IPS DF 19.7 (cell line): ENCODE results near the gene CYB5R4.
"Not testable (repeated sequence)": the region's sequence is repeated elsewhere in the genome, so short reads cannot be mapped to it uniquely, and the experiment has no call there.

Experiments
- DNase-seq: peaks from one replicate; pipeline ENCODE4 v3.0.0-alpha.2; 2013; ENCODE audit warnings: low read depth, low spot score

The CYB5R4 gene

GRCh38 chr6:83911278-83911677, 51.8 kb downstream of the CYB5R4 start:
- no peak for DNase-seq

DNA sequence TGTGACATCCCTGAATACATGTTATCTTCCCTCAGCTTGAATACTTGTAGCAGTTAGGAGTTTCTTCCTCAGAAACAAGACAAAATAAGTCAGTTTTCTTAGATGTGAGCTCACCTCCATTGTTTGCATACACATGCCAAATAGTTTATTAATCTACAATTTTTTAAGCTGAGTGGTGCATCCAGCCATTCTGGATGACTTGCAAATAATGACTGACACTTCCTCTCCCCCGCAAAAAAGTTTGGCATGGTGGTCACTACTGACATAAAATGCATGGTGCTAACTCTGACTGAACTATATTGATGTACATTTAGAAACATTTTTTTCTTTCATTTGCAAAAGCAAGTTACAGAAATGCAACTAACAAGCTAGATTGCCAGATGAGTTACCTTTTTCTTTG, 55.5 kb downstream of the CYB5R4 start:
- DNase-seq: no peak

GRCh38 chr6:83917001-83917400, 57.5 kb downstream of the CYB5R4 start:
- no peak for DNase-seq

DNA sequence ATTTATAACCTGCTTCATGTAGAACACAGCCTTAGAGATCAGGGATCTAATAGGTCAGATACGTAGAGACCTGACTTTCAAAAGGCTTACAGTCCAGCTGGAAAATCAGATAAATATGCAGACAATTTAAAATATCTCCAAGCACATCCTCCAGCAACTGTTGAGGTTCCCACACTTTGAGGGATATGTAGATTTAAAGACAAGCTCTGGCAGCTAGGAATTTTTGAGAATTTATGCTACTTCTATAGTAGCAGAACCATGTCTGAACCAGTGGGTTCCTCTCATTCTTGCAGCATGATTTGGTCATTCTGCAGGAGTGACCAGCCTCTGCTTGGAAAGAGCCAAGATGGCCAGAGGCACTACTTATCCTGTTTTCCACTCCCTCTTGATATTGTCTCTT, 60.5 kb downstream of the CYB5R4 start:
- DNase-seq: no peak

- no peak for DNase-seq
These were observed 61.8 kb downstream of the CYB5R4 start for GRCh38 chr6:83921315-83921714.

DNA sequence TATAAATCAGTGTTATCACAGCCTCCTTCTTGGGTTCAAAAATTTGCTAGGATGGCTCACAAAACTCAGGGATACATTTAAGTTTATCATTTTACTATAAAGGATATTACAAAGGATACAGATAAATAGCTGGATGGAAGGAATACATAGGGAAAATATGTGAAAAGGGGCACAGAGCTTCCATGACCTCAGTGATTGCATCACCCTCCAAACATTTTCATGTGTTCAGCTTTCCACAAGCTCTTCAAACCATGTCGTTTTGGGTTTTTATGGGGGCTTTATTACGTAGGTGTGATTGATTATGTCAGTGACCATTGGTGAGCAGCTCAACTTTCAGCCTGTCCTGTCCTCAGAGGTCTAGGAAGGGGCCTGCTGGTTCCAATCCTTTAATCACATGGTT, 68.0 kb downstream of the CYB5R4 start:
- no peak for DNase-seq

GRCh38 chr6:83928286-83928685, 68.8 kb downstream of the CYB5R4 start:
- DNase-seq: no peak

DNA sequence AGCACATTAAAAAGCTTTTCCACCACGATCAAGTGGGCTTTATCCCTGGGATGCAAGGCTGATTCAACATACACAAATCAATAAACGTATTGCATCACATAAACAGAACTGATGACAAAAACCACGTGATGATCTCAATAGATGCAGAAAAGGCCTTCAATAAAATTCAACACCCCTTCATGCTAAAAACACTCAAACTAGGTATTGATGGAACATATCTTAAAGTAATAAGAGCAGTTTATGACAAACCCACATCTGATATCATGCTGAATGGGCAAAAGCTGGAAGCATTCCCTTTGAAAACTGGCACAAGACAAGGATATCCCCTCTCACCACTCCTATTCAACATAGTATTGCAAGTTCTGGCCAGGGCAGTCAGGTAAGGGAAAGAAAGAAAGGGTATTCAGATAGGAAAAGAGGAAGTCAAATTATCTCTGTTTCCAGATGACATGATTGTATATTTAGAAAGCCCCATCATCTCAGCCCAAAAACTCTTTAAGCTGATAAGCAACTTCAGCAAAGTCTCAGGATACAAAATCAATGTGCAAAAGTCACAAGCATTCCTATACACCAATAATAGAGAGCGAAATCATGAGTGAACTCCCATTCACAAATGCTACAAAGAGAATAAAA, 86.8 kb downstream of the CYB5R4 start:
- DNase-seq: not testable (repeated sequence)

DNA sequence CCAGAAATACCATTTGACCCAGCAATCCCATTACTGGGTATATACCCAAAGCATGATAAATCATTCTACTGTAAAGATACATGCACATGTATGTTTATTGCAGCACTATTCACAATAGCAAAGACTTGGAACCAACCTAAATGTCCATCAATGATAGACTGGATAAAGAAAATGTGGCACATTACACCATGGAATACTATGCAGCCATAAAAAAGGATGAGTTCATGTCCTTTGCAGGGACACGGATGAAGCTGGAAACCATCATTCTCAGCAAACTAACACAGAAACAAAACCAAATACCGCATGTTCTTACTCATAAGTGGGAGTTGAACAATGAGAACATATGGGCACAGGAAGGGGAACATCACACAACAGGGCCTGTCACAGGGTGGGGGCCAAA, 88.5 kb downstream of the CYB5R4 start:
- DNase-seq: not testable (repeated sequence)

DNA sequence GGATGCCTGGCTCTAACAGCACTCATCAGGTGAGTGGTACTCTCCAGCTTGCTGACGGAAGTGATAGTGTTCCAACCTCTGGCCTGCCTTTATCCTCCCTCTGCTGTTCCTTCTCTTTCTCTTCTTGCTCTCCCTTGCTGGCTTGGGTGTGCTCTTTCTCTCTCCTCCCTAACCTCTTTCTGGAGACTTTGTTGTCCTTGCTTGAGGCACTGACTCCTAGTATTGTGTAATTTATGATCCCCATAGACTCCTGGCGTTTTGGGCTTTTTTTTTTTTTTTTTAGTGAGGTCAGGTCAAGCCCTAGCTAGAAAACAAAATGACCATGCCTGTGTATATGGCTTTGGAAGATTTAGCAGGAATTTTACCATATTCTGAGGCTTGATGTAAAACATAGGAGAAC, 89.4 kb downstream of the CYB5R4 start:
- DNase-seq: no peak

DNA sequence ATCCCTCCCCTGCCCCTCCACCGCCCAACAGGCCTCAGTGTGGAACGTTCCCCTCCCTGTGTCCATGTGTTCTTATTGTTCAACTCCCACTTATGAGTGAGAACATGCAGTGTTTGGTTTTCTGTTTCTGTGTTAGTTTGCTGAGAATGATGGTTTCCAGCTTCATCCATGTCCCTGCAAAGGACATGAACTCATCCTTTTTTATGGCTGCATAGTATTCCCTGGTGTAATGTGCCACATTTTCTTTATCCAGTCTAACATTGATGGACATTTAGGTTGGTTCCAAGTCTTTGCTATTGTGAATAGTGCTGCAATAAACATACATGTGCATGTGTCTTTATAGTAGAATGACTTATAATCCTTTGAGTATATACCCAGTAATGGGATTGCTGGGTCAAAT, 91.9 kb downstream of the CYB5R4 start:
- DNase-seq: not testable (repeated sequence)

- DNase-seq: no peak
These were observed 93.3 kb downstream of the CYB5R4 start for GRCh38 chr6:83952830-83953229.

GRCh38 chr6:83954371-83954770, 94.9 kb downstream of the CYB5R4 start:
- no peak for DNase-seq

GRCh38 chr6:83958241-83958685, 98.8 kb downstream of the CYB5R4 start:
- DNase-seq: no peak

DNA sequence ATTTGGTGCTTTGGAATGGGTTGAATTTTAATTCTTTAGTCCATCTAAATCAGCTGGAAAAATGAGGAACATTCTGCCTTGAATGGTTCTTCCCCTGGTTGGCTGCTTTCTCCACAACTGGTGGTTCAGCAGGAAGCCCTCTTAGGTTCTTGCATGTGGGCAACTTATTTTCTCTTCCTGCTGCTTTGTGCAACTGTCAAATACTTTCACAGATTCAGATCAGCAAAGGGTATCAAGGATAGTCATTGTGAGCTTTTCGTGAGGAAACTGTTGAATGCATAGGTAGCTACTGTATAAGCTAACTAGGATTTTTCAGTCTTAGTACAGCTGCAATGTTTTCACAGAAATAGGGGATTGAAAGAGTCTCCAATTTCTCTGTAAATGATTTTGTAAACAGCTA, 101.2 kb downstream of the CYB5R4 start:
- DNase-seq: no peak

DNA sequence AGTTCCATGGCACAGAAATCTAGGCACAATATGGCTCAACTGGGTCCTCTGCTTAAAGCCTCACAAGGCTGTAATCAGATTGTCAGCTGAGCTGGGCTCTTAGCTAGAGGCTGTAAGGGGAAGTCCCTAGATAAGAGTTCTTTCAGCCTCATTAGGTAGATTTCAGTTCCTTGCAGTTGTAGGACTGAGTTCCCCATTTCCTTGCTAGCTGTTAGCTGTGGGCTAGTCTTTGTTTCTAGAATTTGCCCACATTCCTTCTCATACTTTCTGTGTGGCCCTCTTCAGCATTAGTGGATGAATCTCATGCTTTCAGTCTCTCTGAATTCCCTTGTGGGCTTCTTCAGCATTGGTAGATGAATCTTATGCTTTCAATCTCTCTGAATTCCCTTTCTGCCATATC, 103.1 kb downstream of the CYB5R4 start:
- DNase-seq: no peak

DNA sequence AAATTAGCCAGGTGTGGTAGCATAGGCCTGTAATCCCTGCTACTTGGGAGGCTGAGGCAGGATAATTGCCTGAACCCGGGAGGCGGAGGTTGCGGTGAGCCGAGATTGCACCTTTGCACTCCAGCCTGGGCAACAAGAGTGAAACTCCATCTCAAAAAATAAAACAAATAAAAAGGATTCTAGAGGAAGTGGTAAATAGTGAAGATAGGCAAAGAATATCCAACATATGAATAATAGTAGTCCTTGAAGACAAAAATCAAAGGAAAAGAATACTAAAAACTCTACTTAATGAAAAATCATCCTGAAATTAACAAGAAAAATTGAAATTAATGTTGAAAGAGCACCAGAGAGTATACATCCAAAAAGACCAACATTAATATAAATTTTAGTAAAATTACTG, 107.0 kb downstream of the CYB5R4 start:
- DNase-seq: no peak

DNA sequence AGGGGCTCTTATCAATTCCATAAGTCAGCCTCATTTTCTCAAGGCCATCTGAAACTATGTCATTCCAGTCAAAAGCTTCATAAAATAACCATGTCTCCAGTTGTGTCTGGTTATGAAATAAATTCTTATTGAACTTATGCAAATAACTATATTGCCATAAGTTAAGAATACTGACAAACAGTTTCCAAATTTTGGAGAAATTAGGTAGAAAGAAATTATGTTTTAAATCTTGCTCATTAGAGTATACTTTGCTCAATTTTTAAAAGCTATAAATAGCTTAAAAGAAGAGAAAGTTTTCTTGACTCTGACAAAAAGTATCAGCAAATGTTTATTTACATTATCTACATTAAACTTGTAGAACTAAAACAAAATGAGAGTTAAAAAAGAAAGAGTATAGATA, 111.1 kb downstream of the CYB5R4 start:
- DNase-seq: no peak

DNA sequence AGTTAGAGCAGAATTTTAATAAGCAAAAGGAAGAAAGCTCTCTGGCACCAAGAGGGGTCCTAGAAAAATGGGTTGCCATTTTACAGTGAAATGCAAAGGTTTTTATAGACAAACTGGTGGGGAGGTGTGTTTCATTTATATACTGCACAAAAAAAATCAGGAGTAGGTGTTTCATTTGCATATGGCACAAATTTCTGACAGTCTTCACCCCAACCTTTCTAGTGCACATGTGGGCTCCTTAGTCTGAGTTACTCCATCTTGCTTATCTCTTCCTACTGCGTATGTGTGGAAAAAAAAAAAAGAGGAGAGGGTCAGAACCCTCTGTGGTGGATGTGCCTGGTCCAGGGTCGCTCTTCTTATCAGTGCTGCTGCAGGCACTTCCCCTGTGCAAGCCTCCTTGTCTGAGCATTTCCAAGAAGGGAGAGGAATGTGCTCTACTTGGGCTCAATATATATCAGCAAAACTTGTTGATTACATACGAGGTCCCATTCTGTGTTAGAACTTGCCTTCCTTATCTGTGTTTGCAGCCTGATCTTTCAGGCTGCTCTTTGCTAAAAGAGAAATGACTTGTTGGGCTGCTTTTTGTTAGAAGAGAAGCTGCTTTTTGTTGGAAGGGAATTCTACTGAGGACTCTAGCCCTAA, 115.0 kb downstream of the CYB5R4 start:
- DNase-seq: no peak

DNA sequence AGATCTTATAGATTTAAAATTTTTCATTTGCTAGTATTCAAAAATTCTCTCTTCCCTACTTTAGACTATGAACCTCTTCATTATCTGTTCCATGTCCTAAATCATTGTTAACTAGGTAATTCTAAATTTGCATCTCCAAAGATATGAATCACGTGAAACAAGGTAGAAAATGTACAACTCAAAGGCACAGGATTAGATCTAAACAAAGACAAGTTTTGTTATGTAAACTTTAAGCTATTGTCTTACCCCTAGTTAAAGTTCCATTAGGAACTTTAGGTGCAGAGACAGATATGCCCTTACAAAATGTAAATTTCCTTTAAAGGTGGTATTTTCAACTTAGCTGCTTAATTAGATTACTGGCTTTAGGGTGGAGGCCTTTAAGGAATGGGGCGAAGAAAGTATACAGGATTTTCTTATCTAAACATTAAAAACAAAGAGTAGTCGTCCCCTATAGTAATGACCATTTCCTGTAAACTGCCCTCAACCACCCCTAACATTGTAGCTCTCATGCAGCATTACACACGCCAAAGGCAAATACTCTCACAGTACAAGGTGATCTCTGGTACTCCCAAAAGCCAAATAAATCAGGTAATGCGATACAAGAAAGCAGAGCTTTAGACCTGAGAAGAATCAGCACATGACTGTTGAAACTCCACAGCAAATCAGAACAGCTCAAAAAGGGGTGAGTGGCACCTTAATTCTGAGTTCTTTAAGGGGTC, 116.7 kb downstream of the CYB5R4 start:
- DNase-seq: no peak

- DNase-seq: no peak
These were observed 117.4 kb downstream of the CYB5R4 start for GRCh38 chr6:83976871-83977270.

- no peak for DNase-seq
These were observed 118.8 kb downstream of the CYB5R4 start for GRCh38 chr6:83978324-83978734.

GRCh38 chr6:83978997-83979396, 119.5 kb downstream of the CYB5R4 start:
- no peak for DNase-seq
